Myocyte (in vitro differentiated cells): ENCODE results near the gene TMC1. TPM values are rescaled to one million over a fixed set of nuclear protein-coding genes. Genes with fewer than 3 reads are reported as not detected.

Experiments used
- DNase-seq: peaks from one replicate; pipeline ENCODE4 v3.0.0-alpha.2; 2012; ENCODE audit warnings: low read depth
- total RNA-seq: library from RNA; depleted of rRNA; stranded (reverse); fragments of >200 nt; gene quantifications from 2 replicates; pipeline ENCODE4 v1.2.3, GENCODE V29; 2014

The TMC1 gene
- total RNA-seq, 1 donor from 2014 or later = 0.40 TPM

DNA sequence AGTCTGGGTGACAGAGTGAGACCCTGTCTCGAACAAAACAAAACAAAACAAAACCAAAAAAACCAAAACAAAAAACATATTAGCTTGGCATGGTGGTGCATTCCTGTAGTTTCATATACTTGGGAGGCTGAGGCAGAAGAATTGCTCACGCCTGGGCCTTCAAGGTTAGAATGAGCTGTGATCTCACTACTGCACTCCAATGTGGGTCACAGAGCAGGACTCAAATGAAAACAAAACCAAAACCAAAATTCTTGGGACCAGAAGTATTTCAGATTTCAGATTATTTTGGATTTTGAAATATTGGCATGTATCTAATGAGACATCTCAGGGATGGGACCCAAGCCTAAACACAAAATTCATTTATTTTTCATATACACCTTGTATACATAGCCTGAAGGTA lies 80.2 kb downstream of the TMC1 start:
- no peak for DNase-seq

DNA sequence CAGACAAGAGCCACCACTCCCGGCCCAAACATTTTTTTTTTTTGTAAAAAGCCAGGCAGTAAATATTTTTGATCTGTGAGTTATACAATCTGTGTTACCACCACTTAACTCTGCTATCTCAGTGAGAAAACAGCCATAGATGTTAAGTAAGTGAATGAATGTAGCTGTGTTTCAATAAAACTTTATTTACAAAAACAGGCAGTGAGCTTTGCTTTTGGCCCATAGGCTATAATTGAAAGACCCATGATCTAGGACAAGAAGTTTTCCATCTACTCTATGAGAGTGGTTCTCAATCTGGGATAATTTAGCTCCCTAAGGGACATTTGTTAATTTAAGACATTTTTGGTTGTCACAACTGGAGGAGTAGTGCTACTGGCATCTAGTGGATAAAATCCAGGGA lies 91.0 kb downstream of the TMC1 start:
- DNase-seq = no peak

DNA sequence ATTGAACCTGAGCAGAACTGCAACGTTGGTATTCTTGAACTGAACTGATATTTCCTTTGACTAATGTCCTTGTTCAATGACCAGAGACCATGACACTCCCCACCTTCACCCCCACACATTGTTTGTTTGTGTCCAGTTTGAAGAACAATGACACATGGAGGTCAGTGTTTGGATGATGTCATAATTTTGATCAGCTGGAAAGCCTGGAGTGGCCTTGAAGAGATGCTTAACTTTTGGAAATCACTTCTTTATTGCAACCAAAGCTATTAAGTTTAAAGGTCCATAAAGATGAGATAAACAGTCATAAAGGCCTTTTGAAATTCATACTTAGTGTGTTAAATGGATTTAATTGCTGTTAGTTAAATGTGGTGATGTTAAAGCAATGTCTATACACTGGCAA lies 92.7 kb downstream of the TMC1 start:
- no peak for DNase-seq

DNA sequence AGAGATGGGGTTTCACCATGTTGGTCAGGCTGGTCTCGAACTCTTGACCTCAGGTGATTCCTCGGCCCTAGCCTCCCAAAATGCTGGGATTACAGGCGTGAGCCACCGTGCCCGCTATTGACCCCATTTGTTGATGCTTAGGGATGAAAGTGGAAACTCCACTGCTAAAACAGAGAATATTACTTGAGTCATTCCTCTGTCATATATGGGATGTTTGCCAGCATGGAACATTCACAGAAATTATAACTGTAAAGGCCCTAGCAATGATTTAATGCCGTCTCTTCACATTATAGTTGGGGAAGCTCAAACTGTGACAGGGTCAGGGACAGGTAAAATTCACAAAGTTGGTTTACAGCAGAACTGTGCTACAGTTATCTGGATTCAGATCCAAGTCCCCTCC lies 94.5 kb downstream of the TMC1 start:
- no peak for DNase-seq

DNA sequence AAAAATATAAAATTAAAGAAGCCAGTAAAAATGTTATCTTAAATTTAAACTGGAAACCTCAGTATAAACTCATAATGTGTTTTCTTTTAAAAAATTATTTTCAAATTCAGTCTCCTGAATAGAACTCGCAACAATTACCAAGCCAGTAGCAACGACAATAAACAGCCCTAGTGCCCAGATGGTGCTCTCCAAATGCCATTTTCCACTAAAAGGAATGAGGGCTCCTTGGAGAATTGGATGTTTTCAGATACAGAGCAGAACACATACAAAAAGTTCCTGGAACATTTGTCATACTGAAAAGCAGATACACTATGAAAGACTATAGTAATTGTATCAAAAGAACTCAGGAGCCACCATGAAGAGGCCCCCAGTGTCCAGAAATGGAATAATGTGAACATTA lies 97.4 kb downstream of the TMC1 start:
- no peak for DNase-seq

DNA sequence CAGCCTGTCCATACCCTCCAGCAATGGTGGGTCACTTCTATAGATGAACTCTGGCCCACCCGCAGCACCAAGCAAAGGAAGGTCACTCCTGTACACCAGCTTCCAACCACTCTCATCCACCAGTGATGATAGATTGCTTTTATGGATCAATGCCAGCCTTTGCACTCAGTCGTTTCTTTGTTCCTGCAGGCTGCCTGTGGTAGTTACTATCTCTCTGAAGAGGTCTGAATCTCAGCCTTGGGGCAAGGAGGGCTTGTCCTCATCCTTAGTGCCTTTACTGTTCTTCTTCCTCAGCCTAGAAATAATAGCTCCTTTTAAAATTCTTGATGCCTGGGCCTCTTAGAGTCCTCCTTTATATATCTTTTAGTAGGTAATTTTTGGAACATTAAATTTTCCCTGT lies 100.8 kb downstream of the TMC1 start:
- DNase-seq = no peak

DNA sequence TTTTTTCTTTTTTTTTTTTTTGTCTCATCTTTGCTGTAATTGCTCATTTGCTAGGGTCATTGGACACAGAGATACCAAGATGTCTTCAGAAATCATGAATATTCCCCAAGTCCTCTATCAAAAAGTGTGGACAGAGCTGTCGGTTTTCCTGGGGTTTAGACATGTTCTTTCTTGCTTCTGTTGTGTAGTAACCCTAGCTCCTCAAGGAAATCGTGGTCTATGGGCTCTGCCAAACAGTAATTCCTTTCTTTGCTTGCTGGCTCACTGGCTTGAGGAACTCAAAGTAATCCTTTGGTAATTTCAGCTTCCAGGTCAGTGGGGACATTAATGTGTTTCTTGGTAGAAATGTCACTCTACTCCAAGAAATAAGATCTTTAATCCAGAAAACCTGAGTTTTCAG lies 101.7 kb downstream of the TMC1 start:
- peak; percentile 10 for DNase-seq

DNA sequence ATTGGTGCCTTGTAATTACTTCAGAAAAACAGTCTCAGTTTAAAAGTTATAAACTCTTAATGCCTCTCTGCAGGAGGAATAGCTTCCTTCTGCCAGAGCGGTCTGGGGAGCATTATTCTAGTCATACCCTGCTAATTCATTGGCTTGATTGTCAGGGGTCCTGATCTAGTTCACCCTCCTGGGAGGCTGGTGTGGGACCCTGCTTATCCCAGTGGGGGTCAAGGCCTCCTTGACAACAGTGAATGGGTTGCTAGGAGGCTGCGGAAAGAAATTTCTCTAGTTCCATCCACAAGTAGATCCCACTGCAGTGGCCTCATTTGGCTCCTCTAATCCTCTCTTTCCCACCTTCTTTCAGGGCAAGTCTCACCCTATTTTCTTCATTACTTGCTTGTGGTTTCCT lies 105.7 kb downstream of the TMC1 start:
- no peak for DNase-seq

DNA sequence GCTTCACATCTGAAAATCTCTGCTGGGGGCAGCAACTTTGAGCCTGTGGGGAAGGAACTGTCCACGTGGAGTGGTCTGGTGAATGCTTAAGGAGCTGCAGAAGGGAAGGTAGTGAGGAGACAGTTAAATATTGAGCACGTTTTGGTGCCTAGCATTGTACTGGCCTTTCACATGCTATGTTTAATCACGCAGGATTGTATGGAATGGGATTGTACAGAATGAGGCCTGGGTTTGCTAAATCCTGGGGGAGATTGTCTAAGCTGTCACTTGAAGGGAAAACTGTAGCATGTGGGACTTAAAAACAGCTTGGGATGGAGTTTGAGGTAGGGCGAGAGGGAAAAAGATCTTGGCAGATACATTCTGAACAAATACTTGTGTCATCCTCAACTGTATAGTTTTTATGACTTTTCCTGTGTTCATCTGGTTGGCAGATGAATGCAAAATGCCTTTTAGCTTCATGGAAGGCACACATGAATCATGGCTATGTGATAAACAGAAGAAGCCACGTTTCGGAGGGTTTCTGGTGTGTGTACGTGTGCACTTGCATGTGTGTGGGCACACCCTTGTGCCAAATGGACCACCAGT lies 106.6 kb downstream of the TMC1 start:
- no peak for DNase-seq

DNA sequence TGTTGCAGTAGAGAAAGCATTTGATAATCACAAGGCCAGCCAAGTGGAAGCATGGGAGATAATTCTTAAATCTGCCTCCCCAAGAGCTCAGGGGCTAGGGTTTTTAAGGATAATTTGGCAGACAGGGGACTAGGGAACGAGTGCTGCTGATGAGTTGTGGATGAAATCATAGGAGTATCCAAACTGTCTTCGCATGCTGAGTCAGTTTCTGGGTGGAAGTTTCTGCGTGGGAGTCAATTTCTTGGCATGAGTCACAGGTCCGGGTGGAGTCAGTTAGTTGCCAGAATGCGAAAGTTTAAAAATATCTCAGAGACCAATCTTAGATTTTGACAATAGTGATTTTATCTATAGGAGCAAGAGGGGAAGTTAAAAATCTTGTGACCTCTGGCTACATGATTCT lies 112.6 kb downstream of the TMC1 start:
- peak; percentile 18 for DNase-seq

DNA sequence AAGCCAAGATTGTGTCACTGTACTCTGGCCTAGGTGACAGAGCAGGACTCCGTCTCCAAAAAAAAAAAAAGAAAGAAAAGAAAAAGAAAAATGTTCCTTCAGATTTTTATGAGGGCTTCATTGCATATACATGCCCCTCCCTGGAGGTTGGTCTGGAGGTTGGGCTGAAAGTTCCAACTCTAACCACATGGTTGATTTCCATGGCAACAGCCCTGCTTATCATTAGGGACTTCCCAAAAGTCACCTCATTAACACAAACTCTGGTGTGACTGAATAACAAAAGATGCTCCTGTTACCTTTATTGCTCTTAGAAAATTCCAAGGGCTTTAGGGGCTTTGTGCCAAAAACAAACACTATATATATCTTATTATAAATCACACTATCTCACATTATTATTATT lies 113.8 kb downstream of the TMC1 start:
- DNase-seq = no peak

DNA sequence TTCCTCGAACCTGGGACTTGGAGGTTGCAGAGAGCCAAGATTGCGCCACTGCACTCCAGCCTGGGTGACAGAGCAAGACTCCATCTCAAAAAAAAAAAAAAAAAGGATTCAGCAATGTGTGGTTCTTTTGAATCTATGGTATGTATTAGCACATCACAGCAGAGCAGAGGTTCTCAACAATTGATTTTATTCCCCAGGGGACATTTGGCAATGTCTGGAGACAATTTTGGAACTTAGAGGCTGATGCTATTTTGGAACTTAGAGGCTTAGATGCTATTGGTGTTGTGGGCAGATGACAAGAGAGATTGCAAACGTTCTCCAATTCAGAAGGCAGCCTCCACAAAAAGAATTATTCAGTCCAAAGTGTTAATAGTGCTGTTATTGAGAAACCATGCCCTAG lies 115.2 kb downstream of the TMC1 start:
- no peak for DNase-seq

DNA sequence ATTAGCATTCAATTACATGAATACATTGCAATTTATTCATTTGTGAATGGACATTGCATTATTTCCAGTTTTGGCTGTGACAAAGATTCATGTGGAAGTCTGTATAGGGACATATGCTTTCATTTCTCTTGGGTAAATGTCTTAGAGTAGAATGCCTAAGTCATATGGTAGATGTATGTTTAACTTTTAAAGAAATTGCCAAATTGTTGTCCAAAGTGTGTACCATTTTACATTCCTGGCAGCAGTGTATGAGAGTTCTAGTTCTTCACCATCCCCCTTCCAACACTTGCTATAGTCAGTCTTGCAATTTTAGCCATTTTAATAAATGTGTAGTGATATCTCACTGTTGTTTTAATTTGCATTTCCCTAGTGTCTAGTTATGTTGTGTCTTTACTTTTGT lies 122.2 kb downstream of the TMC1 start:
- DNase-seq = no peak

DNA sequence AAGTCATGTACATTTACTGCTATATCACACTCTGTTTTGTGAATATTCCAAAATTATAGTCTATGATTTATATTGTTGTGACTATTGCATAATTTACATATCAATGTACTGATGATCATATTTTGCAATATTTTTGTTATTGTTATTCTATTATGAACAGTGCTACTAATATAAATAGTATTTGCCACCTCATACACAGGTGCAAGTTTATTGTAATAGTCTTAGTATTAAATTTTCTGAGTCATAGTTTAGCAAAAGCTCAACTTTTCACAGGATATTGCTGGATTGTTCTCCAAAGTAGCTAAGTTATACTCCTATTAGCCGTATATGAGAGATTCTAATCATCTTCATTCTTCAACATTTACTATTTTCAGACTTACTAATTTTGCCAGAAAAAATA lies 124.7 kb downstream of the TMC1 start:
- no peak for DNase-seq

DNA sequence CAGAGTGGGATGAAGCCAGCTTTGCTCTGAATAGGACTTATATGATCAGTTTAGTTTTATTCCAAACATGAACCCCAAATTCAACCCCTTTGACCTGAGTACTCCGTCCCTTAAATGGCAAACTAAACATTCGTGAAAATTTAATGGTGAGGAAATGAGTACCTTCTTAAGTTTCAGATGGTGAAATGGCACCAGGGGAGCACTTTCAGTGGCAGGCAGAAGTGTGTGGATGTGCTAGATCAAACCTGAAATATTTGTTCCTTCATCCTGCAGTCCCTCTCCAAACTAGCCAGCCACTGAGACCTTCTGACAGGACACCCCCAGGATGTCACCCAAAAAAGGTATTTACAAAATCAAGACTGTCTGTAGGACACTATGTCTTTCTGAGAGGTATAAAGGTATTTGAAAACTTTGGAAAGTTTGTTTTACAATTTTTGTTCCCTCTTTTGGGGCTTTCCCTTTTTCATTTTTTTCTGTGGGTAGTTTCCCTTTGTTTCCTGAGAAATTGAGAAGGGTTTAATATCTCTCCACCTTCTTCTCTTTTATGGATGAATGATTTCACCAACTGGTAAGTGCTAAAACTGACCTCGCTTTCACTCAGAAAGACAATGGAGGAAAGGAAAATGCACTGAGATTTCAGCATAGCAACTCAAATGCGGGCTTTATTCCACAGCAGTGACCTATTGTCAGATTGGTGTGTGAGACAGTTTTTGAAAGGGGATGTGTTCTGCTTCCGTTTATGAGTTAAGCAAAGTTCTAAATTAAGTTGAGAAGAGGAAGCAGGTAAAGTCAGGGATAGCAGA lies 127.1 kb downstream of the TMC1 start:
- DNase-seq = no peak

DNA sequence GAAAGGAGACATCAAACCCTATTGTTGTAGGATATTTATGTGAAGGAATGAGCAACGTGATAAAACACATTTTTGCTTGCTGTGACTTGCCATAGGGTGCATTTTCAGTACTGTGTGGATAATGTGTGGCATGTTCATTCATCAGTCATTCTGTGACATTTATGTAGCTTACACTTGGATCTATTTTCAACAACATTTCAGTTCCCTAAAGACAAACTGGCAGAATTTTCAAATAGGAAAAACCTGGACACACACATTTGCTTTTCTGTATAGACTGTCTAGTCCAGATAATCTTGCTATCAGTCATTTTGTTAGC lies 127.7 kb downstream of the TMC1 start:
- no peak for DNase-seq

DNA sequence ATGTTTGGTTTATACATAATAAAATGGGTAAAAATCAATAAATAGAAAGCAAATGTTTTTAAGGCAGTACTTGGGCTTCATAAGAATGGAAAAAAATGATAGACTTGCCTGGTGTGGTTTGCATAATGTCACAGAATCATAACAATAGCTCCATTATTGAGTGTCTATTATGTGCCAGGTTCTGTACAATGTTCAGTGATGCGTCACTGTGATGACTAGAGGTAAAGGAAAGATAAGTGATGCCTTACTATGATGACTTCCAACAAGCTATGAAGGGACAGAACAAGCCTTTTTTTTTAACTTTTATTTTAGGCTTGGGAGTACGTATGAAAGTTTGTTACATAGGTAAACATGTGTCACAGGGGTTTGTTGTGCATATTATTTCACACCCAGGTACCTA lies 128.8 kb downstream of the TMC1 start:
- no peak for DNase-seq

DNA sequence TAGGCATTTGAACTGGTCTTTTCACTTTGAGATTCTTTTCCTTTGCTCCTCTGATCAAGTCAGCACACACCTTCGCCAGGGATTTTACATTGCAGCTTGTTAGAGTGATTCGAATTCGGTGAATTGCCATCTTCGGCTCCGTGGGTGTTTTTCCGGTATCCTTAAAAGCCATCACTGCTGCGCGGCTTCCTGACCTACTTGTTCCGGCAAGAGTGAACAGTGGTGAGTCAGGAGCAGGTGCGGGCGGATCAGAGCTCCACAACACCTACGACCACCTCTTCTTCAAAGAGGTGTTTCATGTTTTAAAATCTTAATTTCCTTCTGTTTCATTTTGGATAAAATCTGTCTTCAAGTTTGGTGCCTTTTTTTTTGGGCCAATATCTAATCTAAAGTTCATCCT lies 134.6 kb downstream of the TMC1 start:
- no peak for DNase-seq

DNA sequence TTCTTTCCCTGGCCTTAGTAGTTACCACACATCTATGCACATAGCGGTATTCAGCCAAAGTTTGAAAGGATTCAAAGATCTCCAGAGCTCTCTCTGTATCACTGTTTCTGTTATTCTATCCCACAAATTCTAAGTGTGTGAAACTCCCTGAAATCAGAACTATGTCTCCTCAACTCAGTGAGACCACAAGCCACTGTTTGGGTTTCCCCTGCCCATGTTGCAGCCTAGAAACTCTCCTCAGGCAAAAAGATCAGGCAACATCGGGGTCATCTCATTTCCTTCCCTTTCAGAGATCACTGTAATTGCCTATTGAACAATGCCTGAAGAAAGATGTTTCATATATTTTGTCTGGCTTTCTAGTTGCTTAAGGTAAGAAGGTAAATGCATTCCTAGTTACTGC lies 135.6 kb downstream of the TMC1 start:
- DNase-seq = no peak

DNA sequence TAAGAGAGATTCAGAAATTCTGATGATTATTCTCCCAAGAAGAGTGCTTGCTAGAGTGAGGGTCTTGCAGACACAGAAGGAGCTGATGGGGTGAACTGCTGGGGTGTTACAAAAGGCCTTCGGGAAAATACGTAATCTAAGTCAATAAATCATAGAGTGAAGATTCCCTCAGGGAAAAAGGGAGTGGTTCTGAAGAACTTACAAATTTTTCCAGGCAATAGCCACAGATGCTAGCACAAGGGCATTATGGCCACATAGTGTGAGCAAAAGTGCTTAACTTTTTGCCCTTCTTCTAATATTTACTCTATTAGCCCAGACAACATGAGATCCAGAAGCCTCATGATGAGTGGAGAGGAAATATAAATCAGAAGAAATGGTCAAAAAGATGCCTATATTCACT lies 137.3 kb downstream of the TMC1 start:
- DNase-seq = no peak

DNA sequence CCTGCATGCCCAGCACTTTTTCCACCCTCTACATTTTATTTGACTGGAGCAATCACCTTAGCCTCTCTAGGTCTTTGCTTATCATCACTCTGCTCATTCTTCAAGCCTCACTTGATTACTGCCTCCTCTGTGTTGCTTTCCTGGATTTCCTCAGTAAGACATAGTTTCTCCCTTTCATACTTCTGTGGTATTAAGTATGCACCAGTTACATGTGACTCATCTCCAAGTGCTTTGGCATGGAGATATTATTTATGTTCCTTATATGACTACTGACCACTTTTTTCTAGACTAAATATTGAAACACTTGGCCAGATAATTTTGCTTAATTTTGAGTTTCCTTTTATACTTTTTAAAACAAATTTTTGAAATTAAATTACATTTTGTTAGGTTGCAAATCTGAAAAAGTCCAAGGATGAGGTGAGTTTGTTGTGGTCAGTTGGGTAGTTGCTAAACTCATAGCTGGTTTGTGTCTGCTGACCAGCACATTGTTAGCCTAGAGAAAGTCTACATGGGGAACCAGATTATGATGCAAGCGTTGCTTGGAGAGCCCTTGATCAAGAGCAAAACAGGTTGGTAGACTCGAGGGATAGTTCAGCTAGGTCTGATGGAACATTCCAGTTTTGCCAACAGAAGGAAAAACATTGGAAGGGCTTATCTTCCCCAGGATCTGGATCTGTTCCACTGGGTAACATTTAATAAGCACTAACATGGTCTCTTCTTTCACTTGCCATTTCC lies 140.2 kb downstream of the TMC1 start:
- peak; percentile 18 for DNase-seq

DNA sequence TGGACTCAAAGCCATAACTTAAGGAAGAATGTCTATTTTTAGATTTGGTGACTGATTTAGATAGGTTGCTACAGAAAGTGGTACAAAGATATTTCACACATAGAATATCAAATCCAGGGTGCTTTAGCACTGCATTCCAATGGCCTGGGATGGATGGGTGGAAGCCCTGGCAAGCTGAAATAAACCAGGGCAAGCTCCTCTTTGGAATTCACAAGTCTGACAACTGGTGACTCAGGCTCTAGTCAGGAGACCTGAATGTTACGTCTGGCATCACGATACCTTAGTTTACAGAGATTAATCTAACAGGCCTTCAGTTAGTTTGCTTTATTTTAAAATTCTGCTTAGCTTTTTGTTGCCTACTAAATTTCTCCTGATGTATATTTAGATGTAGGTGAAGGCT lies 144.0 kb downstream of the TMC1 start:
- DNase-seq = peak; percentile 61

DNA sequence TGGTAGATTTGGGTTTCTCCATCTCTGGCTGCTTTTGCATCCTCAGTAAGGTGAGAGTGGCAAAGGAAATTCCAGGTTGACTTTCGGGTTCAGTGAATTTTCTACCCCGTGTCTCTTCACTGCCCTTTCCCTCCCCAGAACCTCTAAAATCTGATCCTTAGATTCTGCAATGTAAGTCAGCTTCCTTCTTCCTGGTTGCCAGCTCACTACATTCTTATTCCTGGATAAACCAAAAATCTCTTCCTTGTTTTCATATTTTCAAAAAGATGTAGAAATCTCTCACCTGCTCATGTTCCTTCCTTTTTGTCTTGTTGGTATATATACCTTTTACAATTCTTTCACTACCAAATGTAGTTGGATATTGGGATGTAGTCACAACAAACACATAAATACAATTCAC lies 145.8 kb downstream of the TMC1 start:
- no peak for DNase-seq
